ENCODE measurements around the gene C13orf46. TPM values are rescaled to one million over a fixed set of nuclear protein-coding genes. Genes with fewer than 3 reads are reported as not detected.

C13orf46 gene
- total RNA-seq, 1 experiment from 2014 or later: not detected

DNA sequence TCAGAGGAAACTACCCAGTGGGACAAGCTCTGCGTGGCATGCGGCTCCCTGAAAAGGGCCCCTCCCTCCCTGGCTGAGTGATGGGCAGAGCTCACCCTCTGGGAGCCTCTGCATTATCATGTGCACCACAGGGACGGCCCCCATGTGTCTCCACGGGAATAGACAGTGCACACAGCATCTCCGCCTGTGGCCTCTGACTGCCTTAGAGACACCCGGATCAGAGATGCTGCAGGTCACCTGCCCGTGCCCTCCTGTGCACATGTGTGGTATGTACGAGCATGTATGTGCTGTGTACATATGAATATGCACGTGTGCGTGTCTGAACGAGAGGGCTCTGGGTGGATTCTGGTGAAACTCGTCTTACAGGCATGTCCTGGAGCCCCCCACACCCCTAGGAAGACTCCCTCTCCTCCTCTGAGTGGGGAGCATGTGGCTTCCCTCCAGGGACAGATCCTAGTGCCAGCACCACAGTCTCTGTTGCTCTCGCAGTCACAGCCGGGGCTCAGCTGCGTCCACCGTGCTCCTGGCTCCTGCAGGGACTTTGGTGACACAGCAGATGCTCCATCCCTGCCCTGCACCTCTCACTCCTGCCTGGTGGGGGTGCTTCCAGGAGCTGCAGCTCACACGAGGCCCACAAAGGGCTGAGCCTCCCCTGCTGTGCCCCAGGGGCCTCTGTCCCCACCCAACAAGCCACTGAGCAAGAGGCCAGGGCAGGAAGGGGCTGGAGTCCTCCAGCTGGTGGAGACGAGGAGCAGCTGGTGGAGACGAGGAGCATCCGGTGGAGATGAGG lies 19.6 kb downstream of the C13orf46 start:
- DNase-seq (ENCODE audit: low spot score): no peak

DNA sequence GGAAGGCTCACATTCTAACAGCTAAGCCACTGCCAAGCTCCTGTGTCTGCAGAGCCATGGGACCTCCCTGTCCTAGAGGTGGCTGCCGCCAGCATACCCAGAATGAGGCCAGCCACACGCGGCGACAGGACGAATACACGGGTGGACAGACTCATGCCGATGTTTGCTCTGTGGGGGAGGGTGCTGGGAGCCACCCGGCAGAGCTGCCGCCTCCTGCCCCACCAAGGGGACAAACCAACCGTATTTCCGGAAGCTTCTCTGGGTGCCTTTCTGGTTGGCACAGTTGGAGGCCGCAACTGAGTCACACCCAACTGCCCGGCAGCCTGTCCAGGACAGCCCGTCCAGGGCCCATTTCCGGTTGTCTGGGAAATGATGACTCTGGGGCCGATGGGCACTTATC lies 20.3 kb downstream of the C13orf46 start:
- no peak for DNase-seq (ENCODE audit: low spot score)

DNA sequence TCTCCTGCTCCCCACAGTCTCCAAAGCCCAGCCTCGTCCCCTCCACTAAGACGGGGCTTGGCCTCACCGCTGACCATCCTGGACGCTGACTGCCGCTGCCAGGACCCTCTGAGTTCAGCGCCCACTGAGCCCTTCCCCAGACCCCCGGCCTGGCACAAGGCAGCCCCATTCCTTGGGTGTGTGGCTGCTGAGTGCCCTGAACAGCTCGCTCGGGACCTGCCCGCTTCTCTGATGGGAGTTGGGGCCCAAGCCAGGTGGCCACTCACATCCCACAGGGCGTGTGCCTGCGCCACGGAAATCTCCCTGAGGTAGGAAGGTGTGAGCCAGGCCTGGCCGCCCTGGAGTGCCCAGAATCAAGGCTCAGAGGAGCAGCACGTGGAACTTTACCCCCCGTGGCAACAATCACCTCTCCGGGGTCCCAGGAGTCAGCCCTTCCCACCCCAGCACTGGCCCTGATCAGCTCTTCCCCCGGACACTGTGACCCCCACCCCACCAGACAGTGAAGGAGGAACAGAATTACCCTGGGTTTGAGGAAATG lies 20.8 kb downstream of the C13orf46 start:
- DNase-seq (ENCODE audit: low spot score): no peak

DNA sequence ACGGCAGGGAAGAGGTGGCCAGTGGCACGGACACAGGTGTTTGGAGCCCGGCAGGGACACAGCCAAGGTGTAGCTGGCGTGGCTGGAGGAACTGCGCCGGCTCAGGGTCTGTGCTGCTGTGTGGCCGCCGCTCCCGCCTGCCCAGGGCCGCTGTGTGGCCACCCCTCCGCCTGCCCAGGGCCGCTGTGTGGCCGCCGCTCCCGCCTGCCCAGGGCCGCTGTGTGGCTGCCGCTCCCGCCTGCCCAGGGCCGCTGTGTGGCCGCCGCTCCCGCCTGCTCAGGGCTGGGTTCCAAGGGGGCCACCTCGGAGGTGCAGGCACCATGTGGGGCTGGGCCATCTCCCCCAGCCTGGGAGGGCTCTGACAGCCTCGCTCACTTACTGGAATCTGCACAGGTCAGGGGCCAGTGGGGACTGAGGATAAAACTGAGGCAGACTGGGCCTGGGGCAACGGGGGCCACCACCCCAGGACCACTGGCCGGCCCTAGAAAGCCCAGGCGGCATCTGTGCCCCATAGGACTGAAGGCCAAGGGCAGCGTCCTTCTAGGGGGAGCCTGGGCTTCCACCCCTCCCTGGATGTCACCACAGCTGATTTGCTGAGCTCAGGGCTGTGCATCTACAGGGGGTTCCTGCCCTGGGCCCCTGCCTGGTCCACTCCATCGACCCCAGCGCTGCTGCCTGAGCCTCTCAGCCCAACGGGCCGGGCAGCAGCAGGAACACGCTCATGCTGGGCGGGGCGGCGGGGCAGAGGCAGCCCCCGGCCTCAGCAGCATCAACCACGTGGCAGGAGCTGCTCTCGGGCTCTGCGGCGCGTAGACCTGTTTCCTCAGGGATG lies 21.5 kb downstream of the C13orf46 start:
- no peak for DNase-seq (ENCODE audit: low spot score)

DNA sequence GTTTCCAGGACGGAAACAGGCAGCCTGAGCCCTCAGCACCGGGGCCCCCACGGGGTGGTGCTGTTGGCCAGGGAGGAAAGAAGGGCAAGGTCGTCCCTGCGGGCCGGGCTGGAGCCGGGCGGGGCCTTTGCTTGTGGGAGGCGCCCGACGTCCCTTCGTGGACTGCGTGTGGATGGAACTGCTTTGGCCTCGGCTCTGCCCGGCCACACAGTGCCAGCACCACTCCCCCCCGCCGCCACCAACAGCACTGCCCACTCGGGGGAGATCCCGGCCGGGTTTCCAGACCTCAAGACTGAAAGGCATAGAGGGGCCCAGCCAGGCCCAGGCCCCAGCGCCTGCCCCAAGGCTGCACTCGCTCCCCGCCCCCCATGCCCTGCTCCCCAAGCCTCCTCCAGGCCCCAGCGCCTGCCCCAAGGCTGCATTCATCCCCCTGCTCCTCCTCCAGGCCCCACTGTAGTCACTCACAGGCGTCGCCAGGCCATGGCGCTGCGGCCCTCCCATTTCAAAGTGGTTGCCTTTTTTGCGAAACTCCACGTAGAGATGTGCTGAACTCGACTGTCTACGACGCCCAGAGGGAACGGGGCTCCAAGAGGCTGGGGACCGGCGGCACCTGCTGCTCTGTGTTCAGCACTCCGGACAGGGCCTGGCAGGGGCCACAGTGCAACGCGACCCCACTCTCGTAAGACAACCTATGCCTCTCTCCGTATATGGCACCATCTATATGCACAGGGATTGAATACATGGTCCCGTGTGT lies 22.5 kb downstream of the C13orf46 start:
- DNase-seq (ENCODE audit: low spot score): no peak

DNA sequence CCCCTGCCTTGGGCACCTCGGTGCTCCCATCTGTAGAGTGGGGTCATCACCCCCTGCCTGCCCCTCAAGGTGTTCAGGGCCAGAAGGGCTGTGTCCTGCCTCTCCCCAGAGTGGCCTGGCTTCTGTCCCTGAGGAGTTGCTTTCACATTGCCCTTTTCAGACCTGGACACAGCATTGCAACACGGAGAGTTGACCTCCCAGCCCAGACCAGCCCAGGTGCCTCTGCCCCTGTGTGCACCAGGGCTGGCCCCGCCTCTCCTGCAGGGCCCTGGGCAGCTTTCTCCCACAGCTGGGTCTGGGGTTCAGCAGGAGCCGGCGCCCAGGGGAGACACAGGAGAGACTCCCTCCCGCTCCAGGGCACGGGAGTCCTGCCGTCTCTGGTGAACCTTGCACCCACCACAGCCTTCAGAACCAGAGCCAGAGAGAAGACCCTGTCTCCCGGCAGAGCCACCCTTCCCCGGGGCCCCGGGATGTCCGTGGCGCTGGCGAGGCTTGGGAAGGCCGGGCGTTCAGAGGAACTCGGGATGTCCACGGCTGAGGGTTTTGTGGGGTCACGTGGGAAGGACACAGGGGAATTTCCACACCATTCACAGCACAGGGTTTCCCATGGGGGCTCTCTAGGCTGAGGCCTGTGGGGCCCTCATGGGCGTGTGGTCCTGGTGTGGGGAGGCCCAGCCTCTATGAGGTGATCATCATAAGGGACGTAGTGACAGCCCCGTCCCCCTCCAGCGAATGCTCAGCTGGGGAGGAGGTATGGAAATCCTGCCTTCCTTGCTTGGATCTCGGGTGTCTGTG lies 23.2 kb downstream of the C13orf46 start:
- DNase-seq (ENCODE audit: low spot score): no peak

DNA sequence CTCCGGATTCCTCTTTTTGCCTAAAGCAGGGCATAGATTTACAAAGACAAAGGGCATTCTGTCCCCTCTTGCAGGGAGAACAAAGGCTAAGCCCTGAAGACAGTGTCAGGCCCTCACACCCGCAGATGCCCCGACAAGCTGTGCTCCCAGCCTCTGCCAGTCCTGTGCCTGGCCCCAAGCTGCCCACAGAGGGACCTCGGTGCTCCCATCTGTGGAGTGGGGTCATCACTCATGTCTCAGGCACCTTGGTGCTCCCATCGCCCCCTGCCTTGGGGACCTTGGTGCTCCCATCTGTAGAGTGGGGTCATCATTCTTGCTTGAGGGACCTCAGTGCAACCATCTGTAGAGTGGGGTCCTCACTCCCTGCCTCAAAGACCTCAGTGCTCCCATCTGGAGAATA lies 24.3 kb downstream of the C13orf46 start:
- DNase-seq (ENCODE audit: low spot score): no peak

DNA sequence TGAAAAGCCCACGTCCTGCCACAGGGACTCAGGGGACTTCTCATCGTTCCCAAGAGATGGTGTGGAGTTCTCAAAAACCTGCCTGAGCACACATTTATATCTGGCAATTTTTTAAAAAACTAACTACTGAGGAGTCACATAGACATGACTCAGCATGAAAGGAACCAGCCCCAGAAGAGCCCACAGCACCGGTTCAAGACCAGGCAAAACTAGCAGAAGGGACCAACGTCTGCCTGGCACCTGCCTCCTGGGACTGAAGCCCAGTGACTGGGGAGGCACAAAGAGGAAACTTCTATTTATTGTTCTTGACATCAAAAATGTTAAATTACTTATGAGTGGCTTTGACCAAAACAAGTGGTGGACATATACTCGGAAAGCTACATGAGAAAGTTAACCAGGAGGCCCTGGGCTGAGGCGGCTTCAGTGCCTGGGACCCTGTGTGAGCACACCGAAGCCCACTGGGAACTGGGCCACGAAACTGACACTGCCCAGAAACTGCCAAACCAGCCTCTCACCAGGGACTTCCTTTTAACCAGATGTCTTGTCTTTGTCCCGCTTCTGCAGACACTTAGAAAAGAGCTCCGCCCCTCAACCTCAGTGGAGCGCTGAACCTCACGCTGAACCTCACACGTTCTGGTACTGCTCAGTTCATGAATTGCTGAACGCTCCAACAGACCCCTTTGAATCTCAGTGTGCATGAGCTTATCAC lies 25.7 kb downstream of the C13orf46 start:
- DNase-seq (ENCODE audit: low spot score): no peak

DNA sequence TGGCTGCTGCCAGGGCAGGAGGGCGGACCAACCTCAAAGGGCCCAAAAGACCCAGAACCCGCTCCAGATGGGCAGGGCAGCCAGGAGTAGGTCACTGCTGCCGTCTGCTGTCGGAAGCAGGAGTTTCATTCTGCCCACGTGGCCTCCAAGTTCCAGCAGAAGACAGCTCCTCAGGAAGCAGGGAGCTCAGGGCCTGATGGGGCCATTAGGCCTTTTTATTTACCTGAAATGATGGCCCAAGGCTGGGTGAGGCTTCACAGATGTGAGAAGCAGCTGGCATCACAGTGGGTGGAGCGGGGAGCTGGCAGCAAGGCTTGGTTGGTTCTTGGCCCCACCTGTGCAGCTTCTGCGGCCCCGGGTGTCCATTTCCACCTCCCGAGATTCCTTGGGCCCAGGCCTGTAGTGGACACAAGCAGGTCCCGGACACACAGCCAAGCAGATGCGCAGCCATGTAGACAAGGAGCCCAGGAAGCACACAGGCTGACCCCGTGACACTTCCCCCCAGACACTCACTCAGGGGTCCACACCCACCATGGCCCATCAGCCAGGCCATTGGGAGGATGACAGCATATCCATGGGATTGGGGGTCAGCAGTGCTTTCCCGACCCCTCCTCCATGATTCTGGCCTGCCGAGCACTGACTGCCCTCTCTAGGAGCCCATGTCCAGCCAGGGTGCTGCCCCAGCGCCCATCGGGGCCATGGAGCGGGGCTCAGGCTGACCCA lies 26.4 kb downstream of the C13orf46 start:
- DNase-seq (ENCODE audit: low spot score): no peak

DNA sequence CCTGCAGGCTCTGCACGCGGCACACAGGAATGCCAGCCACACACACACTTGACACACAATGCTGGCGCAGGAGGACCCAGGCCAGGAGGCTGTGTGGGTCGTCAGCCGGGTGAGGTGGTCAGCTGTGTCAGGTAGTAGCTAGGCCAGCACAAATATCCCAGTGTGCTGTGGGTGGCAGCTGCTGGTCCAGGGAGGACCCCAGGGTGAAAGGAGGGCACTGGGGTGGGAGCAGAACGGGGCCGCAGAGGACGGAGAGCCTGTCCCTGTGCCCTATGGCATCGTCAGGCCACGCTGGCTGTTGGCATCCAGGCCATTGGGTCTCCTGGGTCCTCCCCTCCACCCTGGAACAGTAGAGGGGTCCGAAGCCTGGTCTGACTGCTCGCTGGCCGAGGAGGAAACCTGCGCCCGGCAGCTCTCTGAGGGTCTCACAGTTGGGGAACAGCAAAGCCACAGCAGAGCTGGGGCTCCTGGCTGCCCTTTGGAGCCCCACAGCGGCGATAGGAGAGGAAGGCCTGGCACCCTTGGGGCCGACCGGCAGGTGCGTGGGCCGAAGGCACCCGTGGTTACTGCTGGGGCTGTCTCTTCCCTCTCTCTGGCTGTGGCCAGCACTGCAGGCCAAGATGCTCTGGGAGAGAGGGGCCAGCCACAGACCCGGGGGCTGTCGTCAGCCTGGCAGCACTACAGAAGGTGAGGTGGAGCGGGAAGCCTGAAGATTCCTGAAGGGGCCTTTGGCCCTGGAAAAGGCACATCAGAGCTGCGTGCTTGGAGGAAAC lies 27.3 kb downstream of the C13orf46 start:
- DNase-seq (ENCODE audit: low spot score): no peak

DNA sequence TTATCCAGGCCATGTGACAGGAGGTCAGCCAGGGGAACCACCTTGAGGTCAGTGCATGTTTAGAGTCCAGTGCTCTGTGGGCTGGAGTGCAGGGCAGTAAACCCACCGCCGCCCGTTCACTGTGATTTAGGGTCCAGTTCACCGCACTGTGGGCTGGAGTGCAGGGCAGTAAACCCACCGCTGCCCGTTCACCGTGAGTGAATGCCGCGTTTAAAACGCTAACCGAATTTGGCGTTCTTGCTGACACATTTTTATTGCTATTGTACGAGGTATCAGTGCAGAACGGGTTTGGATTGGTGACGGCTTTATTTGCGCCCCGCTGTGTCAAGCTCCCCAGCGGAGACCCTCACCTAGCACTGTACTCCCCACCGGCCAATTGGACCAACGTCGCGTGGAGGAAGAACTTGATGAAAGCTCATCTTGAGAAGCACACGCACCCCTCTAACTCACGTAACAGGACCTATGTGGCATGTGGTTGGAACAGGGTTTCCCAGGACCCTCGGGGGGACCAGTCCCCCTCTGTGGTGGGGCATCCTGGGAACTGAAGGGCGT lies 27.9 kb downstream of the C13orf46 start:
- no peak for DNase-seq (ENCODE audit: low spot score)

DNA sequence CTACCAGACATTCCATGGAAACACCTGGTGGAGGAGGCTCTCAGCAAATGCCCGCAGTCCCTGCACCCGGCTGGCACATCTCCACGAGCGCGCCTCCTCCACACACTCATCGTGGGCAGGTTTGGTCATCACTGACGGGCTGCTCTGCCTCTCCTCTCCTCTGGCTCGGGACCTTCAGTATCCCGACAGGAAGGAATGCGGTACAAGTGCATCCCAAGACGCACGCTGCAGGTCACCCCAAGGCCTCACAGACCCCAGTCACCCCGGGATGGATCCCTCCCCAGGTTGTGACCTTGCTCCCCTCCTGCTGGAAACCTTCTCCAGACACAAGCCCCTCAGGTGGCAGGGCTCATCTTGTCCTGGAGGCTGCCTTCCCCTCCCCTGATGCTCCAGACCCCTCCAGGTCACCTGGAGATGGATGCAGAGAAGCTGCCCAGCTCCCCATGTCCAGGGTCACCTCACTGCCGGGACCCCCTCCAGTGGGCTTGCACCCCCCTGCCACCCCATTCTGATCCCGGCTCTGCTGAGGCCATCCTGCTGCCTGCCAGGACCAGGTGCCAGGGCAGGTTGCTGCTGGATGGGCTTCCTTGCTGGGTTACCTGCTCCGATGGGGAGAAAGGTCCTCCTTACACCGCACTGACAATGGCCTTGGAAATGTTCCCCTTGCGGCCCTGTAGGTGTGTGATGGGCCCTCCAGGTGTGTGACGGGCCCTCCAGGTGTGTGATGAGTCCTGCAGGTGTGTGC lies 29.9 kb downstream of the C13orf46 start:
- no peak for DNase-seq (ENCODE audit: low spot score)

DNA sequence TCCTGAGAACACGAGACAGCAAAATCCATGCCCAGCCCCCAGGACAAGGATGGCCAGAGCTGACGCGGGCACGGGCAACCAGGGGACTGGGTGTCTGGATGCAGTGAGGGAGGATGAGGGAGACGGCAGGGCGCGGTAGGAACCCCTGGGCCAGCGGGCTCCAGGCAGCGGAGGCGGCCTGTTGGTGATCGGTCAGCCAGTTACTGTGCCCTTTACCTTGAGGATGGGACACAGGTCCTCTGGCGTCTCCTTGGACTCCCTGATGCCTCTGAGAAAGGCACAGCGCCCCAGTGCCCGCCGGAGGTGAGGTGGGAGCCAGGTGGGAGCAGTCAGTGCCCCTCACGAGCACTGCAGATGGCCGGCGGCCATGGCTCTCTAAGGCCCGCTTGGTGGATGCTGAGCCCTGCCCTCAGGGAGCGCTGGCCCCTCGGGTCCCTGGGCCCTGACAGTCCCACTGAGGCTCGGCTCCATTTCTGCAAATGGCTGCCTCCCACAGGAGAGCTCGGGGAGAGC lies 31.2 kb downstream of the C13orf46 start:
- DNase-seq (ENCODE audit: low spot score): no peak

DNA sequence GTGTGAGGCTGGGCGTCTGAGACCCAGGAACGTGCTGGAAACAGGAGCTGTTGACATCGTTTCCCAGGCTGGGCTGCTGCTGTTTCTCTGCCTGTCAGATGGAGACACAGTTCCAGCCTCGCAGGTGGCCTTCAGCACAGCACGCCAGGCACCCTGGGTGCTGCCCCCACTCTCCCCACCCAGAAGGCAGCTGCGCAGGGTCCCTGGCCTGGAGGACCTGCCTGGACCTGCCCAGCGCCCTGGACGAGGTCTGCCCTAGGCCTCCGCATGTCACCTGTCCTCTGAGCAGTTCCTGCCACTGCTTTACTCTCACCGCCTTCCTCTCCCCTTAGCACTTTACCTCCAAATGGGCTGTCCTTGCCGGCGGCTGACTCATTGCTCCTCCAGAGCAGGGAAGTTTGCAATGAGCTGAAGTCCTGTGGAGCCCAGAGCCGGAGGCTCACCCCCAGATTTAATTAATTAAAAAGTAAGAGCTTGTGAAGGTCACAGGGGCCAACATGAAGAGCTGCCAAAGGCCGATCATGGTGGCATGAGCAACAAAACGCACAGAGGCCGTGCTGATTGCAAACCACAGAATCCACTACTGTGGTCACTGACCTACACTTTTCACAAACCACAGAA lies 32.2 kb downstream of the C13orf46 start:
- peak; percentile 16 for DNase-seq (ENCODE audit: low spot score)

DNA sequence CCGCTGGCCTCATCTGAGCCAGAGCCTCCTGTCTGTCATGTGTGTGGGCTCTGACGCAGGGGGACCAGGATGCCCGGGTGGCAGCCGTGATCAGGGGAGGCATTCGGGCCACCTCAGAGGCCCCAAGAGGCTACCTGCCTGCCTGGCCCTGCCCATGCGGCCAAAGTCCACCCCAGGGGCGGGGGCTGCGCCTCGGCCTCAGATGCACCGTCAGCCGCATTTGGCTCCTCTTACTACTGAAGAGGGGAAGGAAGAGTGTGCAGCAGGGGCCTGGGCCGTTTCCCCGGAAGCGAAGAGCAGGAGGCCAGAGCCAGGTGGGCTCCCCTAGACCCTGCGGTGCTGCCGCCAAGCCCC lies 34.0 kb downstream of the C13orf46 start:
- no peak for DNase-seq (ENCODE audit: low spot score)

DNA sequence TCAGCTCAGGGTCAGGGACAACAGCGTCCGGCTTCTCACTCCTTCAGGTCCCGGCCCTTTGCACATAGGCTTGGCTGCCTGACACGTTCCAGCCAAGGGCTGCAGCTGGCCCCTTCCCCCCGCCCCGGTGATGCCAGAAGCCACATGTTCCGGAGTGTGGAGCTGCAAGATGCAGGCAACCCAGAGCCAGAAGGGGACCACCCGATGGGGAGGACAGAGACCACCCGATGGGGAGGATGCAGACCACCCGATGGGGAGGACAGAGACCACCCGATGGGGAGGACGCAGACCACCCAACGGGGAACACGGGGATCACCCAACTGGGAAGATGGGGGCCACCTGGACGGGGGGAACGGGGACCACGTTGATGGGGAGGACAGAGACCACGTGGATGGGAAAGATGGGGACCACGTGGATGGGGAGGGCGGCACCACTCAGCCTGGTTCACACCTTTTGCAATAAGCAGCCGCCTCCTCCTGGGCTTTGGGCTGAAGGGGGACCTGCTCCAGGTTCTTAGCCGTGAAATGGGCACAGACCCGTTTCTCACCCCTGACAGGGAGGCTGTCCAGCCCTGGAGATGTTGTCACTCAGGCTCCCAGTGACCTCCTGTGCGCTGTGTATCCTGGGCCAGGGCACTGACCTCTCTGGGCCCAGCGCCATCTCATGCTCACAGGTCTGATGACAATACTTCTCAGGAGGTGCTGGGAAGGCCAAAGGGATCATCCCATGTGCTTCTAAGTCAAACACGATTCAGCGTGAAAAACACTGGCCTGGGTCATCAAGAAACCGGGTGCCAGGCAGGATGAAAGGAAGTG lies 34.5 kb downstream of the C13orf46 start:
- DNase-seq (ENCODE audit: low spot score): no peak

DNA sequence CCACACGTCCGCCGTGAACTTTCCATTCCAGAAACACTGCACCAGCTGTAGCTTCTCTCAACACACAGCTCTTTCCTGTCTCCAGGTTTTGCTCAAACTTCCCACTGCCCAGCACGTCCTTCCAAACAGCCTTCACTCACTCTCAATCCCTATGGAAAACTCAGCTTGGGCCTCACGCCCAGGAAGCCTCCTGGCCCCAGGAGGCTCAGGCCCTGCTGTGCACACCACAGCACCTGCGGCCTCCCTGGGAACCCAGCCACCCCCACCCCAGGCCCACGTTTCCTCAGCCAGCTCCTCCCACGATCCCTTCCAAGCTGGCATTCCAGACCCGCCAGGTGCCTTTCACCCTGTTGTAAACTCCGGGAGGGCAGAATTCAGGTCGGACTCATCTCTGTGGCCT lies 35.2 kb downstream of the C13orf46 start:
- DNase-seq (ENCODE audit: low spot score): no peak

Data from H4 (cell line).